Colonic mucosa (tissue), 4 donors: ENCODE data around the gene NBEAL2. TPM values are rescaled to one million over a fixed set of nuclear protein-coding genes. Genes with fewer than 3 reads are reported as not detected.

Experiments used
- DNase-seq: peaks from one replicate; pipeline ENCODE4 v3.0.0-alpha.2; 2020
- H3K27ac ChIP-seq: fragments of 200-600 bp; one replicate; pipeline ENCODE4 v1.8.0; 2021
- H3K27me3 ChIP-seq: fragments of 200-600 bp; one replicate; pipeline ENCODE4 v1.8.0; 2021
- H3K36me3 ChIP-seq: fragments of 200-600 bp; one replicate; pipeline ENCODE4 v1.8.0; 2021
- H3K4me1 ChIP-seq: fragments of 200-600 bp; one replicate; pipeline ENCODE4 v1.8.0; 2021; ENCODE audit warnings: mild to moderate bottlenecking
- H3K4me3 ChIP-seq: fragments of 200-600 bp; one replicate; pipeline ENCODE4 v1.8.0; 2021
- H3K9ac ChIP-seq, 2 donors: one replicate each; pipeline ENCODE4 v1.7.0; 2013; ENCODE audit warnings: control low read depth in 2 of 2, low read depth in 2 of 2, low read length in 2 of 2
- H3K9me3 ChIP-seq: fragments of 200-600 bp; one replicate; pipeline ENCODE4 v1.8.0; 2021
- intact Hi-C: fragments of 100-400 bp; cut with DNase I; formaldehyde crosslinking; loops from one replicate; pipeline ENCODE4 v1.14.1; 2022
- total RNA-seq, 2 donors: library from RNA; stranded (reverse); fragmentation: NEBNext Ultra II Directional in 1 of 2; extraction: Animal tissue kit (Norgen Biotek cat#: 25700) in 1 of 2; gene quantifications; one replicate each; pipeline ENCODE4 v1.2.1, GENCODE V29; 2021
- TF ChIP-seq, protein P1 (sequence below): fragments of 200-600 bp; IDR thresholded peaks from one replicate; pipeline ENCODE4 v1.8.0; 2022; ENCODE audit warnings: antibody characterized with exemption, mild to moderate bottlenecking
- donor health status: healthy.
- donor health status: DM: no; HTN: no; CAD: no.
- donor health status: DM: no; HTN: no; CAD: no.

Gene NBEAL2
- total RNA-seq, 2 donors from 2014 or later: 40.9 to 106 TPM

GRCh38 chr3:47008851-47009224 is 29.4 kb downstream of the NBEAL2 start:
- peak overlapping the region; percentile 48 for H3K4me3 ChIP-seq
- DNase-seq: no peak
- no peaks in the 10 kb centered on the region for H3K27me3 ChIP-seq
- H3K27ac ChIP-seq: no peak overlapping the region
- no peaks in the 10 kb centered on the region for H3K4me1 ChIP-seq
- no peaks in the 10 kb centered on the region for H3K36me3 ChIP-seq
- intact Hi-C loops: no loop called here
- TF ChIP-seq, protein P1, sequence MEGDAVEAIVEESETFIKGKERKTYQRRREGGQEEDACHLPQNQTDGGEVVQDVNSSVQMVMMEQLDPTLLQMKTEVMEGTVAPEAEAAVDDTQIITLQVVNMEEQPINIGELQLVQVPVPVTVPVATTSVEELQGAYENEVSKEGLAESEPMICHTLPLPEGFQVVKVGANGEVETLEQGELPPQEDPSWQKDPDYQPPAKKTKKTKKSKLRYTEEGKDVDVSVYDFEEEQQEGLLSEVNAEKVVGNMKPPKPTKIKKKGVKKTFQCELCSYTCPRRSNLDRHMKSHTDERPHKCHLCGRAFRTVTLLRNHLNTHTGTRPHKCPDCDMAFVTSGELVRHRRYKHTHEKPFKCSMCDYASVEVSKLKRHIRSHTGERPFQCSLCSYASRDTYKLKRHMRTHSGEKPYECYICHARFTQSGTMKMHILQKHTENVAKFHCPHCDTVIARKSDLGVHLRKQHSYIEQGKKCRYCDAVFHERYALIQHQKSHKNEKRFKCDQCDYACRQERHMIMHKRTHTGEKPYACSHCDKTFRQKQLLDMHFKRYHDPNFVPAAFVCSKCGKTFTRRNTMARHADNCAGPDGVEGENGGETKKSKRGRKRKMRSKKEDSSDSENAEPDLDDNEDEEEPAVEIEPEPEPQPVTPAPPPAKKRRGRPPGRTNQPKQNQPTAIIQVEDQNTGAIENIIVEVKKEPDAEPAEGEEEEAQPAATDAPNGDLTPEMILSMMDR: no peak
- no peaks in the 10 kb centered on the region for H3K9me3 ChIP-seq
- H3K9ac ChIP-seq: no peak overlapping the region

DNA sequence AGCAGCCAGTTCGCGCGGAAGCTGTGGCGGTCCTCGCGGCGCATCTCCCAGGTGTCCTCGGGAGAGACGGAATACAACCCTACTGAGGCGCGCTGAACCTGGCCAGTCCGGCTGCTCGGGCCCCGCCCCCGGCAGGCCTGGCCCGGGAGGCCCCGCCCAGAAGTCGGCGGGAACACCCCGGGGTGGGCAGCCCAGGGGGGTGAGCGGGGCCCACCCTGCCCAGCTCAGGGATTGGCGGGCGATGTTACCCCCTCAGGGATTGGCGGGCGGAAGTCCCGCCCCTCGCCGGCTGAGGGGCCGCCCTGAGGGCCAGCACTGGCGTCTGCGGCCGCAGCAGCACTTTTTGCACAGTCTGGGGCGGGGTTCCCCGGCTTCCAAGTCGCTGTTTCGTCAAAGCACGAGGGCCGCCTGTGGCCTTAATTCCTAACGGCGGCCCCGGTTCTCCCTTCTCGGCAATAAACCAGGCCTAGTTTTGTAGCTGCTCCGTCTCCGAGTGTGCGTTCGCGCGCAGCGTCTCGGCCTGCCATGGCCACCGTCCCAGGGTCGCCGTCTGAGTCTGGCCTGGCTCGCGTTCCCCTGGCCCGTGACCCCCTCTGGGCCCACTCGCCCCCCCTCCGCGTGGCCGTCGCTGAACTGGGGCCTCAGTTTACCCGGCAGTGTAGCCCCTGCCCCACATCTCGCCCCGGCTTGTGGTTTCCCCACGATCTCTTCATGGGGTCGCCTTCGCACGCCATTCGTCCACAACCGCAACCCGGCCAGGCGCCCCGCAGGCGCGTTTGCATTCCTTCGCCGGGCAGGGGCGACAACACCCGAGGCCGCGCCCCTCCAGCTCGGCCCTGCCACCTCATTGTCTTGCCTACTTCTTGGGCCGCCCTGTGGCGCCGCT is 30.0 kb downstream of the NBEAL2 start:
- peak overlapping the region; percentile 48 for H3K4me3 ChIP-seq
- no peaks in the 10 kb centered on the region for H3K4me1 ChIP-seq
- no peaks in the 10 kb centered on the region for H3K9me3 ChIP-seq
- peak overlapping the region; percentile 59 for H3K27ac ChIP-seq
- peak; percentile 88 for DNase-seq
- peak overlapping the region; percentile 30 to 75 for H3K9ac ChIP-seq
- H3K36me3 ChIP-seq: no peaks in the 10 kb centered on the region
- TF ChIP-seq, protein P1: no peak
- intact Hi-C loops: no loop called here
- H3K27me3 ChIP-seq: no peaks in the 10 kb centered on the region

DNA sequence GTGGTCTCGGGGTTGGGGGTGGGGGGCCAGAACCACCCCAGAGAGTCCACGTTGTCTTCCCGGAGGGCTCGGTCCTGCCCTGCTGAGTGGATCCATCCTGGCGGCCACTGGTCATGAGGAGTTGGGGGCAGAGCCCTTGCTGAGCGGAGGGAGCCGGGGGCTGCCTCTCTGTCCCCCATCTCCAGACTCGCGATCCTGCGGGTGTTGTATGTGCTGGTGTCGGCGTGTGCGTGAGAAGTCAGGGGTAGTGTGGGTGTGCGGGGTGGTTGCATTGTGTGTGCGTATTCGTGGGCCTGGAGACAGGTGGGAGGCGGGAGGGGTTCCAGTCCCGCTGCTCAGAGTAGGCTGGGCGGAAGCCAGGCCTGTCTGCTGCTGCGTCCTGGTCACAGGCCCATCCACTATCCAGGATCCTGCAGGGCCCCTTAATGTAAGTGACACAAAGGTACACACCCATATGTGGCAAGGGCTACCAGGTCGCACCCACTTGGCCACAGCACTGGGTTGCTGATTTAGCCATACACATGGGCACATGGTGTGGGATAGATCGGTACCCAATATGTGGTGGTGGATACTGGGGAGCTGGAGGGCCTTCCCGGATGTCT is 30.7 kb downstream of the NBEAL2 start:
- Histone ChIP-seq H3K4me1 (no peaks in the 10 kb centered on the region), H3K27me3 (no peaks in the 10 kb centered on the region), H3K9me3 (no peaks in the 10 kb centered on the region), H3K27ac (peak overlapping the region; percentile 59), H3K9ac (peak overlapping the region in 1 of 2 donors; percentile 75), H3K4me3 (peak overlapping the region; percentile 48), H3K36me3 (no peaks in the 10 kb centered on the region)
- TF ChIP-seq, protein P1: no peak
- intact Hi-C loops: no loop called here
- peak; percentile 33 for DNase-seq

GRCh38 chr3:47010910-47011309 is 31.4 kb downstream of the NBEAL2 start:
- H3K27ac ChIP-seq: no peak overlapping the region
- intact Hi-C loops: no loop called here
- H3K9ac ChIP-seq: no peak overlapping the region
- TF ChIP-seq, protein P1: no peak
- no peaks in the 10 kb centered on the region for H3K4me1 ChIP-seq
- no peak overlapping the region for H3K4me3 ChIP-seq
- no peaks in the 10 kb centered on the region for H3K9me3 ChIP-seq
- peak; percentile 15 for DNase-seq
- no peaks in the 10 kb centered on the region for H3K27me3 ChIP-seq
- no peaks in the 10 kb centered on the region for H3K36me3 ChIP-seq

GRCh38 chr3:47011371-47011770 is 31.9 kb downstream of the NBEAL2 start:
- intact Hi-C loops: no loop called here
- Histone ChIP-seq H3K4me3 (no peak overlapping the region), H3K9ac (no peak overlapping the region), H3K27ac (no peak overlapping the region), H3K4me1 (no peaks in the 10 kb centered on the region), H3K36me3 (no peaks in the 10 kb centered on the region), H3K27me3 (no peaks in the 10 kb centered on the region), H3K9me3 (no peaks in the 10 kb centered on the region)
- TF ChIP-seq, protein P1: no peak
- no peak for DNase-seq
